Left colon (tissue), 2 donors: ENCODE measurements around the gene ROBO1. TPM values are rescaled to one million over a fixed set of nuclear protein-coding genes. Genes with fewer than 3 reads are reported as not detected.

Experiments used
- ATAC-seq: fragments of 200-7000 bp; cut with Tn5 transposase; one replicate; pipeline ENCODE4 v1.9.1; 2020; ENCODE audit warnings: mild to moderate bottlenecking, moderate library complexity
- DNase-seq, 2 donors: peaks; one replicate each; pipeline ENCODE4 v3.0.0-alpha.2; 2020
- intact Hi-C, 2 donors: fragments of 100-400 bp; cut with DNase I in 1 of 2; cut with micrococcal nuclease in 1 of 2; formaldehyde crosslinking; loops; one replicate each; pipeline versions ENCODE4 v1.11.2 to v1.14.0; 2022; cut with DNase I, micrococcal nuclease
- total RNA-seq, 2 donors: library from RNA; stranded (reverse); fragmentation: NEBNext Ultra II Directional; extraction: Animal tissue kit (Norgen Biotek cat#: 25700); gene quantifications; one replicate each; pipeline ENCODE4 v1.2.1, GENCODE V29; 2021
- donor health status: DM: no; HTN: no; CAD: no.
- donor health status: DM: yes; HTN: yes; CAD: no.

The ROBO1 gene
- total RNA-seq, 2 donors from 2014 or later: 3.0 to 9.7 TPM

GRCh38 chr3:79160421-79160820, 607.4 kb downstream of the ROBO1 start:
- ATAC-seq: no peak
- intact Hi-C loops: no loop called here
- DNase-seq: no peak

- intact Hi-C loops: no loop called here
- ATAC-seq (no peak), DNase-seq (no peak)
Observed at GRCh38 chr3:79159736-79160135, 608.1 kb downstream of the ROBO1 start.

DNA sequence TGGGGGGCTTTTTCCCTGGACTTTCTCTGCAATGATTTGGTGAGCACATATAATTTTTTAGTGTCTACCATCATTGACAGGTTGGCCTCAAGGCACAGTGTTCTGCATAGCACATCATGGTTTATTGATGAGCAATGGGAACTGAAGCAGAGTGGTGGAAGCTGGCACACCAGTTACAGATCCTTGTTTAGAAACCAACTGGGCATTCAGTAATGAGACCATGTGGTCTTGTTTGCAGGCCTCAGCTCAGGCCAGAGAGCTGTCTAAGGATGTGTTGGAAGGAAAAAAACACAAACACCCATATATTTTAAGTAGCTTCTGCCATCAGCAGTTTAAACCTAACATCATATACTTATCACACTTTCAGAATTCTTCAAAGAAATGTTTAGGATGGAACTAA, 610.6 kb downstream of the ROBO1 start:
- no peak for DNase-seq
- no peak for ATAC-seq
- intact Hi-C loops: no loop called here

DNA sequence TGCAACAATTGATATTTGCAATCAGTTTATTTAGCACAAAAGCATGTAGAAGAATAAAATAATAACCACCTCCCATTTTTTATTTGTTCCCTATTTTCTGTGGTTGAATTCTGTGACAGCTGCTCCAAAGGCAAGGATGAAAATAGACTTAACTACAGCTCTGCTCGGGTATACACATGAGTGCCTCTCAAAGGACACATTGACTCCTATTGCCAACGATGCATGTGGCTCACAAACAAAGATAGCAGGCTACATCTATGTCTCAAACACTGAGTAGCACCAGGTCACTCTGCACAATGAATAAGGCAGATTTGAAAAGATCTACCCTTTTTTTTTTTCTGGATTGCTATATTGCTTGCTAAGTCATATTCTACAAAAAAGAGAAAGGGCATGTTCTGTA, 612.9 kb downstream of the ROBO1 start:
- no peak for DNase-seq
- no peak for ATAC-seq
- intact Hi-C loops: no loop called here

GRCh38 chr3:79148786-79149185, 619.0 kb downstream of the ROBO1 start:
- ATAC-seq (no peak), DNase-seq (no peak)
- intact Hi-C loops: no loop called here

DNA sequence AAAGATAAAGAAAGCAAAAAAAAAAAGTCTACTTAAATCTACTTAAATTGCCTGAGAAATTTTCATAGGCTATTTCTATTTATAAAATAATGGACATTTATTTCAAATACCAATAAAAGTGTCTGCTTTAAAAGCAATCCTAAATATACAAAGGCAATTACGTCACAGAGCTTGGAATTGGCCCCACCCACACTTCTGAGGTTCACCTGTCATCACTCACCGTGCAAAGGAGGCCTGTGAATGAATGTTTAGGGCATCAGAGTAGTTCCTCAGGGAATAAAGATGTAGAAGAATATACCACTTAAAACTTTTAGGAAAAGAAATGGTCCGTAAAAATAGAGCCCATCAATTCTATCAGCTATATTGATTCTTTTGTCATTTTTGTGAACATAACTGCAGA, 621.8 kb downstream of the ROBO1 start:
- intact Hi-C loops: no loop called here
- no peak for ATAC-seq
- no peak for DNase-seq

DNA sequence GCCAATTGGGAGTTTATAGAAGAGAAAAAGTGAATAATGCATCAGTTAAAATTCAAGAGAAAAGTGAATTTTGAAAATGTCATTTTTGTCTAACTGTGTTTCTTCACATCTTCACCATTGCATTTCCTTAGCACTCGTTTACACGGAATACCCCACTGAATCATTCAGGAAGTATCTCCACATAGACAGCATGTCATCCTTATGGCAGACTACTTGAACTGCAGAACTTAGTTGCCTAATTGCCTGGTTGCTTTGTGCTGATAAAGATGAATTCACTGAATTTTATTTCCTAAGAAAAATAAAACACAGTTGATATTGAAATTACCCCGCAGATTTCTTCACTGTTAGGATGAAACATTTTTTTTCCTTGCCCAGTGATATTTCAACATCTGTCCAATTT, 627.1 kb downstream of the ROBO1 start:
- no peak for DNase-seq
- intact Hi-C loops: no loop called here
- ATAC-seq: no peak

- peak; percentile 84 for ATAC-seq
- DNase-seq: peak in 1 of 2 donors; percentile 6
- intact Hi-C loops: no loop called here
Observed at GRCh38 chr3:79139395-79140068, 628.3 kb downstream of the ROBO1 start.

DNA sequence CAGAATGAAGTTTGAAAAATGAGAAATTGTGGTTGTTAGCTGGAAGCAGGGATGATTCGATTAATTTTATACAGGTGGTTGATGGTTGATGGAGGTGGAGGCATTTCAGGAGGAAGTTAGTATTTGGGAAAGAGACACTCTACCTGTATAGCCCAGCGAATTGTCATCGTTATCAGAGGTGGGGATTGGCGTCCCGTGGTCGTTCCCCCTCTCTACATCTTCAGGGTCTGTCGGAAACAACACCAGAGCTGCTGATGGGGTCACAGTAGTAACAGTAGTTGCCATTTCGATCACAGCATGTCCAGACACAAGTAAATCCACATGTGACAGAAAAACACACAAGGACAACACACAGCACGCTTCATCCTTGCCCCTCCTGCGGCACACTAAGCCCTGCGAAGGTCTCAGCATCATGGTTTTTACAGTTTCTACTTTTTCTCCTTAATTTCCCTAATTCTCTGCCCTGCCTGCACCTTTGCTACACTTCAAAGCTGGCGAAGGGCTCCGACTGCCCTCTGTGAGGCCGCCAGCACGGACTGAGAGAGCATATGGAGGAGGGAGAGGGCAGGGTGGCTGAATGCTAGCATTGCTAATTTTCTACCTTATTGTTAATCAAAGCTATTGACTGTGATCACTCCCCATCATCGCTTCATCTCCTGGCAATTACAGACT, 642.3 kb downstream of the ROBO1 start:
- DNase-seq: no peak
- ATAC-seq: no peak
- intact Hi-C loops: no loop called here

DNA sequence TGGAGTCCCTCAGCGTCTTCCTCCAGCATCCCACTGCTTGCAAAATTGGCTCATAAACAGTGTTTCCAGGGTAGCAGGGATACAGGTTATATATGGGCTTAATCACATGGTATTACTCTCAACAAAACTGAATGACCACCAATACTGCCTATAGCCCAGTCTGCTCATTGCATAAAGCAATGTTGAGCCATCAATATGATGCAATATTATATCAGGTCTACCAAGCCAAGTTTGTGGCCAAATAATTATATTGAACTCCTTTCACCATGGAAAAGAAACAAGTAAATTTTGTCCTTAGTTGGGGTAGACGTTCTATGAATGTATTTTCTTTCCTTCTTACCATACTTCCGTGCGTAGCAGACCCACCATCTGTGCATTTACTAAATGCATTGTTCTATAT, 652.3 kb downstream of the ROBO1 start:
- no peak for DNase-seq
- no peak for ATAC-seq
- intact Hi-C loops: no loop called here

- intact Hi-C loops: no loop called here
- DNase-seq: no peak
Observed at GRCh38 chr3:79113876-79114275, 653.9 kb downstream of the ROBO1 start.

GRCh38 chr3:79111375-79112052, 656.3 kb downstream of the ROBO1 start:
- no peak for ATAC-seq
- DNase-seq: no peak
- intact Hi-C loops: no loop called here

More at GRCh38 chr3:79113876-79114275, 653.9 kb downstream of the ROBO1 start:
- peak; percentile 33 for ATAC-seq

- ATAC-seq: no peak
- intact Hi-C loops: no loop called here
- no peak for DNase-seq
Observed at GRCh38 chr3:79109754-79110153, 658.0 kb downstream of the ROBO1 start.

- intact Hi-C loops: no loop called here
- ATAC-seq (no peak), DNase-seq (no peak)
Observed at GRCh38 chr3:79103307-79103706, 664.5 kb downstream of the ROBO1 start.

DNA sequence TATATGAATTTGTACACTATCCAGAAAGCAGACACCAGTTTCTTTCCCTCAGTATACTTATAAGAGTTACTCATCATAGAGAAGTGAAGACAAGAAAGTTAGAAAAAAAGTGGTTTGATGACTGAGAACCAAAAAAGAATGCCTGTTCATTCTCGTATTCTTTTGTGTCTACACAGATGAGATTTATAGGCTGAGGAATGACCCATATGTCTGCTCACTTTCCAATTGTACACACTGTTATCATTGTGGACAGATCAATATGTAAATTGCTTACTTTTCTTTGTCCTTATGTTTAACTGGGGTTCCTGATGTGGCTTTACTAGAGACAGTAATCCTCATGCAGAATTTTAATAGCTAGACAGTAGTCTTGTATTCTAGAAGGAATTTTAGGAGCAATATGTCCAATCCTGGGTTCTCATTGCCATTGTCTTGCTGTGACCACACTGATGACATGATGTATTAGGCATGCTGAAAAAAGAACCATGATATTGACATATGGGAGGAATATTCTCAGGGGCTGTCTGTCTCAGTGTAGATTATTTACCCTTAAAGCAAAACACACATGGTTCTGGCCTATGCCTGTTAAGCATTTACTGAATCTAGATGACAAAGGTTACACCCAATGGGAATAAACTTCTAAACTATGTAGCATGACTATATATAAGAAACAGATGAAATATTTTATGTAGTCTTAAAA, 669.7 kb downstream of the ROBO1 start:
- intact Hi-C loops: no loop called here
- no peak for DNase-seq
- ATAC-seq: no peak

DNA sequence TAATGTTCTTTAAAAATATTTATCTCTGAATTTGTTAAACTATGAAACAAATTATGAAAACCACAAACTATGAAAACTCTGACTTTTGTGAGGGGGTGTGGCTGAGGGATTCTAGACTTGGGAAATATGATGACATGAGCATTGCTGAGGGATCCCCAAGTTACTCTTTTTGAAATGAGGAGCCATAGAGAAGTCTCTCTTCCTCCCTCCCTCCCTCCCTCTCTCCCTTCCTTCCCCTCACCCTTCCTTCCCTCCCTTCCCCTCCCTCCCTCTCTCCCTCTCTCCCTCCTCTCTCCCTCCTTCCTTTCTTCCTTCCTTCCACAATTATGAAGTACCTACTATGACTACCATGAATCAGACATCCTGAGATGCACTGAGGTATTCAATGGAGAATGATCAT, 673.1 kb downstream of the ROBO1 start:
- ATAC-seq (no peak), DNase-seq (no peak)
- intact Hi-C loops: no loop called here

- peak in 1 of 2 donors; percentile 28 for DNase-seq
- intact Hi-C loops: loop anchor here in 1 of 2 donors (5.0 kb wide), 1 partner anchor 276 kb away; no protein-coding TSS in a partner anchor
- ATAC-seq: peak; percentile 56
Observed at GRCh38 chr3:79086514-79086913, 681.3 kb downstream of the ROBO1 start.

DNA sequence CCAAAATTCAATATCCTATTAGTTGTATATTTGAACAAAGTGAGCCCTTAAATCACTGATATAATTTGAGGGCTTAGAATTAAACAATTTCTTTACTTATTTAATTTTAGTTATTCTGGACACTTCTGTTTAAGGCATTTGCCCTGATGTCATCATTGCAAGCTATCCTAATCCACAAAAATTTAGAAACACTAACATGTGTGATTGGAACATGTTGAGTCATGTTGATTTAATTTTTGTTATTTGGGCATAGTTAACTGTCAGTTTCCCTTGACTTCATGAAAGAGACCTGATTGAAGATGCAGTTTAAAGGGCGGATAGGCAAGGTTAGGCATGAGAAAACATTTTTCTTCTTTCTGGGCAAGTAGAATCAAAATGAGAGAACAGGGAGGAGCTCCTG, 682.6 kb downstream of the ROBO1 start:
- intact Hi-C loops: loop anchor here in 1 of 2 donors (5.0 kb wide), 1 partner anchor 277 kb away; no protein-coding TSS in a partner anchor
- no peak for DNase-seq
- ATAC-seq: no peak

DNA sequence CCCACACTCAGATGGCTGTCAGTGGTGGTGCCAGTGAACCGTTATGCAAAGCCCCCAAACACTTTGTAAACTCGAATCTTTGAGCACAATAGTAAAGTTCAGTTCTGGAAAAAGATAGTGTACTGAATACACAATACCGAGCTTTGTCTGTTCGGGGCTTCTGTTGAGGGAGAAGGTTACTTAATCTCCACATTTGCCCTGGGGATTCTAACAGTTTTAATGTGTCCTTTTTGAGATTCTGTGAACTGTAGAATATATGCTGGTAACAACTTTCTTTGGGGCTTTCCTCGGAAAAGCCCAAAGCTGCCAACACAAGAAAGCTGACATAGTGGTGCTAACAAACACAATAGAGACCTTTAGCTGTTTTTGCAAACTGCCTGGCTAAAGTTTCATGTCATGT, 686.5 kb downstream of the ROBO1 start:
- no peak for ATAC-seq
- intact Hi-C loops: no loop called here
- no peak for DNase-seq

DNA sequence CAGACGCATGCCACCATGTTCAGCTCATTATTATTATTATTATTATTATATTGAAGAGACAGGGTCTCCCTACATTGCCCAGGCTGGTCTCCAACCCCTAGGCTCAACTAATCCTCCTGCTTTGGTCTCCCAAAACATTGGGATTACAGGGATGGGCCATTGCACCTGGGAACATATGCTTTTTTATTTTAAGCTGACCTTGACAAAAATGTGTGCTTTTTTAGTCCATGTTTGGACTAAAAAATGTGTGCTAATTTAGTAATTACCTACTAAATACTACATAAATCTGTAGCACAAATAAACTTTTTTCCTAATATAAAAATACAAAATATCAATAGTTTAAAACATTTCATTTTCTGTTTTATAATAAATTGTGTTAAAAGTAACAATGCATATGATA, 693.2 kb downstream of the ROBO1 start:
- intact Hi-C loops: no loop called here
- no peak for DNase-seq
- no peak for ATAC-seq
